CD4-positive, alpha-beta T cell treated with Interleukin-1 beta for 1 hour (primary cell): ENCODE data around the gene GPATCH2.

ENCODE experiments used
- DNase-seq, 2 donors: peaks; one replicate each; pipeline ENCODE4 v3.0.0-alpha.2; 2020 to 2022

The GPATCH2 gene

DNA sequence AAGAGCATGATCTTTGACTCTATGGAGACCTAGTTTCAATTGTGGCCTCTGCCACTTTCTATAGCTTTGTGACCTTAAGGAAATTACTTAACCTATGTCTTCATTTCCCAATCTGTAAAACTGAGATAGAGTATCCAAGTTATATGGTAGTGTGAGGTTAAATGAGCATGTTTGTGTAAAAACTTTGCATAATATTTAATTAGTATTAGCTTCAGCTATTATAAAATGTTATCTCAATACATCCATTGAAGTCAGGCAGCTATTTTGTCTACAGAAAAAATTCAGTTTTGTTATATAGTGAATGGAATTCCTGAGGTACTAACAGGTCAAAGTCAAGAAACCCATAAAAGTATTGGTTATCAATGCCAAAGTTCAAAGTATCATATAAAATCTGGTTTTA lies 53.6 kb downstream of the GPATCH2 start:
- DNase-seq = no peak

DNA sequence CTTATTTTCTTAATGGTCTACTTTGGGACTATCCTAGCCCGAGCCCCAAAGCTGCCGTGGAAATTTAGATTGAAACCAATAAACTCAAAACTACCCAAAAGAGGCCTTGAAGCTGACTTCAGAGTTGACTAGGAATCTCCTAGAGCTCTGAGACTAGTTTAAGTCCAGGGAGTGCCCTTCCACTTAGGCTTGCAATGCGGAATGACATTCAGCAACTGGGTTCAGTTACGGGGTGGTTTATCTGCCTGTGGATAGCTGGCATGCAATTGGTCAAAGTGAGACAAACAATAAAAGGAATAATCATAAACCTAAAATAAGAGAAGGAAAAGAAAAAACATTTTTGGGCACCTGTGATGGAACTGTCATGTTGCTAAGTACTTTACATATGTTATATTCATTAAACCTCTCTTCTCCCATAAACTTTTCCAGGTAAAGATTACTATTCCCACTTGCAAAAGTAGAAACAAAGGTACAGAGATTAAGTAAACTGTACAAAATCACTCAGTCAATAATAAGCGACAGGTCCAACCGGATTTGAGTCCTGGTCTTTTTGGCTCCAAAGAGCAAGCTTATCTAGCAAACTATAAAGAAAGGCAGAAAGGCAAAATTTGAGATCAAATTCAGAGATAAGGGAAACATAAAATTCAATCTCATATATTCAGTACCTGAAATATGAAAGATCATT lies 56.5 kb downstream of the GPATCH2 start:
- DNase-seq = no peak

DNA sequence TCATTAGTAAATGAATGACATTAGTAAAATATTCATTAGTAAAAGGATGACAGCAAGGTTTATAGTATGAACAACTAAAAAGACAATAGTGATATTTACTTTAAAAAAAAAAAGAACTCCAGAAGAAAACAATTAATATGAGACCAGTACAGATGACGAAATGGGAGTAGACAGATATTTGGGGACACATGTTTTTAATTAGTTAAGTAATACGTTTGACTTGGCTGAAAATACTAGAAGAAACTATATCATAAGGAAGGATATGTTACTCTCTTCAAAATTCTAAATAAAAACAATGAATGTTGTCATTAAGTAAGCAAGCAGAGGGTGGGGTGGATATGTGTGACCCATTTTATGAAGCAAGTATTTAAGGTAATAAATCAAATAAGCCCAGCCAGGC lies 61.9 kb downstream of the GPATCH2 start:
- no peak for DNase-seq

DNA sequence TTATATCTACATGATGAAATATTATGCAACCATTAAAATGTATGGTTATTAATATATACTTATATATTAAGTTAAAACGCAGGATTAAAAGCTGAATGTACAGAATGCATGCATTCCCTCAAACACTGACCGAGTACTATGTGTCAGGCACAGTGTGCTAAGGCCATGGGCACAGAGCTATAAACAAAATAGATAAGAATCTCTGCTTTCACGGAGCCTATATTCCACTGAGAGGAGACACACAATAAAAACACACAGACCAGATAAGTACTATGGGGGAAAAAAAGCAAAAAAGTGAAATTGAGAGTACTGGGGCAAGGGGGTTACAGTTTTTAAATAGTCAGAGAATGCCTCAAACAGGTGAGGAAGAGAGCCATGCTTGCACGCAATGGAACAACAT lies 62.7 kb downstream of the GPATCH2 start:
- no peak for DNase-seq

DNA sequence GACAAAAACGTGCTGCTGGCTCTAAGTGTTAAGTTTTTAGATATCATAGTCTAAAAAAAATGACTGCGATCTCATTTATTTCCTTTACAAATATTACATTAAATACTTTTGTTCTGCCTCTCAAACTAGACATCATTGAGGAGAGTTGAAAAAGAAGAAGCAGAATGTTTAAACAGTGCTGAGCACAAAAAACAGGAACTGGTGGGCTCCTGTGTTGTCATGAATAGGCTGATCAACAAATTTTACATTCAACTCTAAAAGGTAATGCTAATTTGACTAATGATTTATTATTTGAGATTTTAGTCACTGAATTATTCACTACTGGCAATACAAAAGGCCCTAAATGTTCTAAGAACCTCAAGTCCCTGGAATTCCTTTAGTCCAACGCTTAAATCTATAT lies 66.1 kb downstream of the GPATCH2 start:
- DNase-seq = no peak

DNA sequence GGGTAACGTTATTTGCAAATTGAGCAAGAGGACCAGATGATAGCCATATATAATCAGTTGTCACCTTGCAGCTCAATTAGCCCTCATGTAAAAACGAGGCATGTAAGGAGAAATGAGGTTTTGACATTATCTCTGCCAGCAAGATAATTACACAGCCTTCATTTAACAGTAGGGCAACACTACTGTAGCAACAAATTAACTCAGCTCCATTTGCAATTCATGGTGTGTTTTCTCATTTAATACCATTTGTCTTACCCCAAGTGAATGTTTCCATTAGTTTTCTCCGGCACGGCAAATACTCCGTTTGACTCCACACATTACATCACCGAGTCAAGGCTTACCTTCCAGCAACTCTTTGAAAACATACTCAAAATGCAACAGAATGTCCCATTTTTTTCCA lies 66.7 kb downstream of the GPATCH2 start:
- no peak for DNase-seq

DNA sequence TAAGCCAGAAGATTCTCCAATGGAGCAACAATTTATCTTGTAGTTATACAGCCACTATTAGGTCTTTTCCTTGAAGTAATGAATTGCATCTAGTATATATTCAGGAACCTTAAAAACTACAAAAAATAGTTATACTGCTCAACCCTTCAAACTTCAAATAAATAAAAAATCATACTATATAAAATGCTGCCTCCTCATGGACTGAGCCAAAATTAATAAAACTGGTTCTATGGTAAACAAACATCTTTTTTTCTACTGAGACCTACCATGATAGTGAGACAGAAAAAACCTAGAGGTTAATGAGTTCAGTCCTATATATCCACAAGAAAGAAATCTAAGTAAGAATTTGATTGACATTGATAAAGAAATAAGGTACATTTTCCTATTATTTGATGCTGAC lies 67.7 kb downstream of the GPATCH2 start:
- no peak for DNase-seq

DNA sequence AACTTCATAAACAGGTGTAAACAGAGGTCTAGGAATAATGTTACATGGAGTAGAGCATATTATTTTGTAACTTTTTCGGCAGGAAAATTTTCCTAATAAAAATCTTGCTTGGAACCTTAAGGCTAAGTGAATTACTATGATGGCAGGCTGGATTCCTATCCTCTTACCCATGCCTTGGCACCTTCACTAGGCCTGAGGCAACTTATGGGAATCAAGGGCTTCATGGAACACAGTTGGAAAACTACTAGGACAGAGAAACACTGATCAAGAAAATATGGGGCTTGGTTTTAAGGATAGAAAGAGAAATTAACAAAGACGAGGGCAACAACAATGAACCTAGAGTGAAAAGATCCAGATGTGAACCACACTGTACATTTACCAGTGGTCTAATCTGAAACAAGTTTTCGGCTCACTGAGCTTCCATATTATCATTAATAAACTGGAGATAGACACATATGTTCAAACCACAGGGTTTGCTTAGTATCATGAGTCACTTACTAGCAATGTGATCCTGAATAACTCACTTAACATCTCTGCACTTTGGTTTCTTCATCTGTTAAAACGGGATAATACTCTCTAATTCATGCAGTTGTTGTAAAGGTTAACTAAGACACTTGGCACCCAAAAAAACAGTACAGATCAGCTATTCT lies 68.5 kb downstream of the GPATCH2 start:
- DNase-seq = no peak

DNA sequence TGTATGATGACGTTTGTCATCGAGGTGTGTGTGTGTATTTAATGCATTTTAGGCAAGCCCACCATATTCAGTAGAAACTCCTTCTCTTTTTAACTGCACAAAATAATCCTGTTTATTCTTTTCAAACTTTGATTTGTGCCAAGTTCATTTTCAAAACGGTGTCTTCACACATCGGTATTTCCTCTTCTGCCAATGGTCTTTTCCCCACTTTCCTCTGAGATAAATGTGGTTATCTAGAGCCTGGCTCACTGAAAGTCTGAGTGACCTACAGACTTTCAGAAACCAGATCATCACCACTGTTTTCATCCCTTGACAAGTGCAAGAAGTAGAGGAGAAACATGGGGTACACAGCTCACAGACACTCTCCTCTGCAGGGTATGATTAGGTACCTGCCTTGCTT lies 69.4 kb downstream of the GPATCH2 start:
- DNase-seq = no peak

DNA sequence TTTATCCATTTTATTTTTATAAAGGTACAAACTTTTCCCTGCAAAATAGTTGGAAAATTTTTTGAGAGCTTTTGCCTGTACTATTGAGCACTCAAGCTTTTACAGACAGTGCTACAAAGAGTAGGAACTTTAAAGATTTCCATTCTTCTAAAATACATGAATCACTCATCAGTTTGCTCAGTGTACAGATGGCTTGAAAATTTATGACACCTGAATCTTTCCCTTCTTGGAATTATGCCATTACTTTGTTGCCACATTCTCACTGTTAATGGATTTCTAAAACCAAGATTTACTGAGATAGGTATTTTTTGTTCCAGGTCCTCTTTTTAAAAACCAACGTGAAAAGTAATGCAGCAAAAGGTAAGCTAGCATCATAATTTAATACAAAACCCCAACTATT lies 76.0 kb downstream of the GPATCH2 start:
- DNase-seq = no peak

DNA sequence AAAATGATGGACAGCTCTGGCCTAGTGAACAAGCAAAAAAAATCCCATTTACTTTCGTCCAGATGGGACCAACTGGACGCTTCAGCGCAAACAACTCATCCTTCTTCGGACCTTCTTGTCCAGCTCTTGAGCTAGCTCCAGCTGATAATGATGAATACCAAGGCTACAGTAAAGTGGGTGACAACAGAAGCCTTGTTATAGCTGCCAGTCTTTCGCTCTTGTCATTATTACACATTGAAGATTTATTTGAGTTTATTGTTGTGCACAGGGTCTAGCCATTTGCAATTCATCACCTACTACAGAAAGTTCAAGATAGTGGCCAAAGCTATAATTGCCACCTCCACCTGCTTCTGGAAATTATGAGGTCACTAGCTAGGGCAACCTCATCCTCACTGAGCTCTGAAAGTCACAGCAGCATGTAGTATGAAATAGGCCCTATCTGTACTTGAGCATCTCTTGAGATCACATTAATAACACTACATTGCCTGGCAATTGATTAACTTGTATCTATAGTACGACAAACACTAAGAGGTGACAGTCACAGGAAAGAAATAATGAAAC lies 76.9 kb downstream of the GPATCH2 start:
- DNase-seq = no peak

DNA sequence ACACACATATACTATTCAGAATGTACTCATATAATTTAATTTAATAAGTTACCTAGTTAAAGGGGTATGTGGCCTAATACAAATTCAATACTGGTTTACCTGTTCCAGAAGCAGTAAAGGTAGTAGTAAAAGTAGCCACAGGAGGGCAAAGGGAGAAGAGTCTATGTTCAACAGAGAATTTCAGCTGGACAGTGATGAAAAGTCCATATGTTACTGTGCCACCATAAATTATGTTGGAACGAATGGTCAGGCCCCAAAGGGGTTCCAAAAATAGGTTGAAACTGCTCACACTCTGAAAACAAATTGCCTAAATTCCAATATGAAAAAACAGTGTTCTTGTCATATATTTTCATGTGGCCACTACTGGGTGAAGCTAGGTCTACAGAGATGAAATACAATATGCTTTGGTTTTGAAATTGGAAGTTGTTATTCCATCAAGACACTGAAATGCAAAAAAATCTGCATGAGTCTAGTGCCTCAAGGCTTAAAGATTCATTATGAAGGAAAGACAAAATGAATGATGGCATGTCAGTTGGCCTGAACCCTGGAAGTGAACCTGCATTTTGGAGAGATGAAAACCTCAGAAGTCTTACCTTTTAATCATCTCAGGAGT lies 78.4 kb downstream of the GPATCH2 start:
- no peak for DNase-seq

DNA sequence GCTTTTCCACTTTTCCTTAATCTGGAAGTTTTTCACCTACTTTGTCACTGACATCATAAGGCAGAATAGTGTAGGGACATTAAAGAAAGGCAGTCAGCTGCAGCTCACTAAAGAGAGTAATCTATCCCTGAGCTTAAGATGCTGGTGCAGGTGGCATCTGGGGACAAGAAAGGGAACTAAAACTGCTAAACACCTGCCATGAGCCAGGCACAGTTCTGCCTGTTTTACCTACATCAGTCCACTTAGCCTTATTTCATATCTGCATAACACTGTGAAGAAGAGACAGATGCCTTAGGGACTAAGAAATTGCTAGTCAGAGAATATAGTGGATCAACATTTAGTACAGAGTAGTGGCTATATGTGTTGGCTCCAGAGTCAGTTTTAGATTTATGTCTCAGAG lies 88.1 kb downstream of the GPATCH2 start:
- DNase-seq = no peak

DNA sequence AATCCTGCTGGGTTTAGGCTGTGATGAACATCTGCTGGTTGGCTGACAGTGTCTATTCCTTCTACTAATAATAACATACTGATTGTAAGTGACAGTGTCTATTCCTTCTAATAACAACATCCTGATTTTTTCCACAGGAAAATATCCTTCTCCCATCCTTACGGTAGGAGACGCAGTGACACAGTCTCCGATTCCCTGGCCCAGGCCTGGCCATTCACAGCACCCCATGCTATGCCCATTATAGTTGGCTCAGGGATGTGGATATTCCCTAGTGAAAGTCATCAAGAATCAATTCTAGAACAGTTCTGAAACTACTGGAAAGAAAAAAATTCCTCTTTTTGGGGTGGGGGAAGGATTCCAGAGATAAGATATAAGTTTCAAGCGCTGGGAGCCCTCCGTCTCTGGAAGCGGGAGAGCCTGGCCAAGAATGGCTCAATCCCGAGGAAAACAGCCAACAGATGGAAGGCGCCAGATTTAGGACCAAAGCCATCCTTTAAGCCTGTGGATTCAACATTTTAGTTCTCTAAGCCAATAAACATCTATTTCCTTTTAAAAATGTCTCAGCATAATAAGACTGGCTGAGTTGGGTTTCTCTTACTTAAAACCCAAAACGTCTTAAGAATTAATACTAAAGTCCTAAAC lies 88.6 kb downstream of the GPATCH2 start:
- DNase-seq = no peak

DNA sequence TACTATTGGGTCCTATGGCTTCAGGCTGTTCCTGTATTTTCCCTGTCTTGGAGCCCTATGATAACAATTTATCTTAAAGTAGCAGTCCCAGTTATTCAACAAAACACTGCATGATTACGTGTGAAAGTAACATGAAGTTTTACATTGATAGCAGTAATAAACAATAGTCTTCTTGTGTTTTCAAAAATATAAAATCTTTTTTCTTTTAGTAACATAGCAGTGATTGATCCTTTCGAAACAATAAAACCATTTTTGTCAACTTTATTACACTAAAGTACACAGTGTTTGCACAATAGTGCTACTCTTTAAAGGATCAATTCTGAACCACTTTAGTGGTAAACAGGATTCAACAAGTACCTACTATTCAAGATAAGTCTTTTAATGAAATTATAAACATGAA lies 90.6 kb downstream of the GPATCH2 start:
- no peak for DNase-seq

DNA sequence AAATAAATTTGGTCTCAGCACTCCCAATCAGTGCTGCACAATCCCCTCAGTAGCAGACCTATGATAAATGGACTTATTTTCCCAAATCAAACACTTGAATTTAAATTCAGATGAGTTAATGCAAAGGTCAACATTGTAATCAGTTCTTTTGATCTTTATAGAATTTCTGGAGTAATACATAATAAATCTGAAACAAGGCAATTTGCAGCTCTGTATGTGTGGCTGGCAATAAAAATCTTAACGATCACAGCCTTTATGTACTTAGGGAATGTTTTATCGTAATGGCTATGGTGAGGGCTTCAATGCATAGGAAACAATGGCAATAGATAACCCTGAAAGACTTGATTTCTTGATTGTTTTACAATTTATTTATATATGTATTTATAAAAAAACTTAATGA lies 91.4 kb downstream of the GPATCH2 start:
- DNase-seq = no peak

DNA sequence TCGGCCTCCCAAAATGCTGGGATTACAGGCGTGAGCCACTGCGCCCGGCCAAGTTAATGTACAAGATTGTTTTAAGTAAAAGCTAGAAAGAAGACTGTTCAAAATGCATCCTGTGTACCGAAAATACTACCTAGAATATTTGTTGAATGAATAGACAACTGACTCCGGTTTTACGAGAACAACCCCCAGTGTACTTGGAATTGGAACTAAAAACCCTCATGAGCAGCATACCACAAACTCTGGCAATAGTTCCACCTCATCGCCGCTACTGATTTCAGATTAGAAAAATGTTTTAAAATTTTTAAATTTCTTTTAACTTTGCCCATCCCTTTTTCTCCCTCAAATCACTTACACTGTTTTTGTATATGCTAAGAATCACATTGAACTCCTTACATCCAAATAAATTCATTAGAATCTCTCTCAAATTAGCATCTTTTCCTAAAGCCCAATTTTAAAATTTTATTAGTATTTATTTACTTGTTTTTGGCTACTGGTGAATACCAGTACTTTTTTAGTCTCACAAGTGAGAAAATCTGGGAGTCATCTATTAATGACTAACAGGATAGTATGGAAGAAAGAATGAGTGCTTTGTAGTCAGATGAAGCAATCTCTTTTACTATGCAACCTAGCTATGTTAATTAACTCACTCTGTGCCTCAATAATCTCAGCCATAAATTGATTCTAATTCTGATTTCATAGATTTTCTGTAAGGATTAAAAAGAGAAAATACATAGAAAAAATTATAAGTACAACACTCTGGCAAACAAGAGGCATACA lies 95.1 kb downstream of the GPATCH2 start:
- DNase-seq = no peak

DNA sequence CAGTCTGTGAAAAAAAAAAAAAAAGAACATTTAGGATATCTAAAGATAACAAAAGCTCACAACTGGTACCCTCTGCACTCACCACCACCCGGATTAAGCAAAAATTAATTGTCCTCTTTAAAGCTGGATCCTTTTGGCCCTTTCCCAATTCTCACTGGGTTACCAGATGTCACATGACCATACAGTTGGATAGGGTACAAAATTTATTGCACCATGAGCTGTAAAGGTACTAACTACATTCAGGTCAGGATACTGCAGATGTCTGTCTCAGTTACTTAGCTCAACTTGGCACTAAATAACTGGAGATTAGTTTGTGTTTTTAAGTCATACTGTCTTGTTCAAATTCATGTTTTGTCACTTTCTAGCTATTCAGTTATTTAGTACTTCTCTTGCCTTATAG lies 96.3 kb downstream of the GPATCH2 start:
- no peak for DNase-seq

DNA sequence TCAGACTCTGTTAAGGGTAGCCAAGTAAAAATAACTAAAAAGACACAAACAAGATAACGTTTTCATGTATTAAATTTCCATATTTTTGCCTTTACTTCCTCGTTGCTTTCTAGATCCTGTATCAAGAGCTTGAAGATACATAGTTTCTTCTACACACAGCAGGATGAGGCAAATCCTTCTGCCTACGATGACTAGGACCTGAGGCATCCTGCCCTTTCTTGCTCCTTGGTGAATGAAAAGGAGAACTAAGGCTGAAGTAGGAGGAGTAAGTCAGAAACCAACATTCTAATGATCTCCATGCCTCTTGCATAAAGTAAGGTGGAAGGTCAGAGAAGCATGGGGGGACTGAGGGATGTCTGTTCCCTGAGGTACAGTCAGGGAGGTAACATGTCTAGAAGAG lies 102.6 kb downstream of the GPATCH2 start:
- no peak for DNase-seq

DNA sequence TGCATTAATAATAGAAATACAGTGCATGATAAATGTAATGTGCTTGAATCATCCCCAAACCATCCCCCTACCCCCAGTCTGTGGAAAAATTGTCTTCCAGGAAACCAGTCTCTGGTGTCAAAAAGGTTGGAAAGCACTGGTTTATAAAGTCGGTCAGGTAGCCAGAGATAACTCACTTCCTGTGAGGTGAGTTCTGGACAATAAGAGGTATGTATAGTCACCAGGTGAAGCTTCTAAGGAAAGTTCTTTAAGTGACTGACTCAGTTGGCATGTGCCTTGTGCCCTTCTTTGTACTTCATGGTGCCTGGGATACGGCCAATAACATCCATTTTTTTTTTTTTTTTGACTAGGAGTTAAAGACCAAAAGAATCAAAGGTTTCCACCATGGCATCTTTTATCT lies 103.7 kb downstream of the GPATCH2 start:
- DNase-seq = no peak

DNA sequence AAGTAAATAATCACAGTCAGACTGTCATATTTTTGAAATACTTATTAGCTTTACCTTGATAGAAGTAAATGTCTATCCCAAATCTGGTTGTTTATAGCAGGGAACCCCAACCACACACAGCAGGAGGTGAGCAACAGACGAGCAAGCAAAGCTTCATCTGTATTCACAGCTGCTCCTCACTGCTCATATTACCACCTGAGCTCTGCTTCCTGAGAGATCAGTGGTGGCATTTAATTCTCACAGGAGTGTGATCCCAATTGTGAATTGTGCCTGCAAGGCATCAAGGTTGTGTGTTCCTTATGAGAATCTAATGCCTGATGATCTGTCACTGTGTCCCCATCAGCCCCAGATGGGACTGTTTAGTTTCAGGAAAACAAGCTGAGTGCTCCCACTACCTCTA lies 104.3 kb downstream of the GPATCH2 start:
- no peak for DNase-seq

DNA sequence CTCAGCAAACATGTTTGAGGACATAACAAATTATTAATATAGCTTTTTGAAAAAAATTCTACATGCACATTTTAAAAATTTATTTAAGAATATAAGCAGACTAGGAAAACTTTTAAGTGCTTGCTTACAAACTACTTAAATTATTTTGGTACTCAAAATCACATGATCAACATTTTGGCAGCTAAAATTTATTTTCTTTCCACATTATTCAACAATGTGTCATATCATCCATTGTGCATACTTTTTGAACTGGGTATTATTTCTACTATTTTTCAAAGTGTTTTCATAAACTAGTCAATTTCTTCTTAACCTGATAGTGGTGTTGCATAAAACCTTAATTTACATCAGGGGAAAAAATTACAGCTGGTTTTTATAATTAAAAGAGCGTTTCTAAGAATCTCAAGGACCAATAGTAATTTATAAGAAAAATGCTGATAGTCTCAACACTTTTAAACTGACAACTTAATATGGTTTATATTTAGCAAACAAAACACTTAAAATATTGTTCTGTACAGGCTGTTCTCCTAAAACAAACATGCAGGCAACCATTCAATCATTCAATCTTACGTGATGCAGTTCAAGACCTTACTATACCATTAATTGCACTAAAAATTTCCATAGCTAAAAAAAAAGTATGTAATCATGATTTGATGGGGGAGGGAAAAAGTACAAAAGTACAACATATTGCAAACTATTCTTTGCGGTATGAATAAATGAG lies 105.0 kb downstream of the GPATCH2 start:
- DNase-seq = no peak
